Parathyroid adenoma (tissue), 2 donors: ENCODE measurements around the gene CYP4A11.
"Not testable (repeated sequence)": the region's sequence is repeated elsewhere in the genome, so short reads cannot be mapped to it uniquely, and the experiment has no call there.

Experiments used
- H2AFZ ChIP-seq: fragments of 300-600 bp; sonication (generic); one replicate; pipeline ENCODE4 v1.7.0; 2017; ENCODE audit warnings: antibody characterized with exemption, mild to moderate bottlenecking
- H3K27ac ChIP-seq: fragments of 300-600 bp; sonication (generic); one replicate; pipeline ENCODE4 v1.7.0; 2017
- H3K27me3 ChIP-seq: fragments of 300-600 bp; sonication (generic); one replicate; pipeline ENCODE4 v1.7.0; 2017; ENCODE audit warnings: low read length; ENCODE audit not compliant: control insufficient read depth, insufficient read depth
- H3K36me3 ChIP-seq: fragments of 300-600 bp; sonication (generic); one replicate; pipeline ENCODE4 v1.7.0; 2017; ENCODE audit warnings: low read length; ENCODE audit not compliant: control insufficient read depth, insufficient read depth
- H3K4me1 ChIP-seq: fragments of 300-600 bp; sonication (generic); one replicate; pipeline ENCODE4 v1.7.0; 2017; ENCODE audit warnings: control low read depth
- H3K4me2 ChIP-seq: fragments of 300-600 bp; sonication (generic); one replicate; pipeline ENCODE4 v1.7.0; 2017; ENCODE audit warnings: low read length
- H3K4me3 ChIP-seq: fragments of 300-600 bp; sonication (generic); one replicate; pipeline ENCODE4 v1.7.0; 2017; ENCODE audit warnings: low read depth, low read length
- H3K79me2 ChIP-seq: fragments of 300-600 bp; sonication (generic); one replicate; pipeline ENCODE4 v1.7.0; 2017; ENCODE audit warnings: control low read depth
- H3K9ac ChIP-seq: fragments of 300-600 bp; sonication (generic); one replicate; pipeline ENCODE4 v1.7.0; 2017; ENCODE audit warnings: mild to moderate bottlenecking
- H3K9me3 ChIP-seq: fragments of 300-600 bp; sonication (generic); one replicate; pipeline ENCODE4 v1.7.0; 2017; ENCODE audit warnings: low read length; ENCODE audit not compliant: control insufficient read depth
- TF ChIP-seq, protein P1 (sequence below): fragments of 300-600 bp; sonication (generic); IDR thresholded peaks from one replicate; pipeline ENCODE4 v1.7.0; 2017; ENCODE audit warnings: antibody characterized with exemption, mild to moderate bottlenecking
- donor health status: primary hyperparathyroidism.

The CYP4A11 gene

DNA sequence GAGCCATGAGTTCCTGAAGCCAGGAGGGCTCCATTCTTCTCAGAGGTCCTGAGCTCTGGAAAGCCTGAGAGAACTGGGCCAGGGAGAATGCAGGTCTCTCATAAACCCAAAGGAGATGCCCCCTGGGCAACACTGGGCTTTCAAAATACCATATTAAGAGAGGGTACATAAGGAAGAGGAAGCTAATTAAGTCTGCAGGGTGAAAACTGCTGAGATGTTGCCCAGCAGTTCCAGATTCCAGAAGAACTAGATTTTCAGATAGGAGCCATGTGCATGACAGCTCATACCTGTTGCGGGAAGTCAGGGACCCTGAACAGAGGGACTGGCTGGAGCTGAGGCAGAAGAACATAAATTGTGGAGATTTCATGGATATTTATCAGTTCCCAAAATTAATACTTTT lies 40.9 kb downstream of the CYP4A11 start:
- H3K27me3 ChIP-seq, result no peaks in the 10 kb centered on the region
- H3K4me1 ChIP-seq, result no peaks in the 10 kb centered on the region
- no peak overlapping the region for H3K4me3 ChIP-seq
- H3K9me3 ChIP-seq, result no peaks in the 10 kb centered on the region
- H3K9ac ChIP-seq, result no peak overlapping the region
- H3K4me2 ChIP-seq, result no peak overlapping the region
- no peaks in the 10 kb centered on the region for H3K79me2 ChIP-seq
- no peak overlapping the region for H3K27ac ChIP-seq
- no peaks in the 10 kb centered on the region for H3K36me3 ChIP-seq
- TF ChIP-seq, protein P1, sequence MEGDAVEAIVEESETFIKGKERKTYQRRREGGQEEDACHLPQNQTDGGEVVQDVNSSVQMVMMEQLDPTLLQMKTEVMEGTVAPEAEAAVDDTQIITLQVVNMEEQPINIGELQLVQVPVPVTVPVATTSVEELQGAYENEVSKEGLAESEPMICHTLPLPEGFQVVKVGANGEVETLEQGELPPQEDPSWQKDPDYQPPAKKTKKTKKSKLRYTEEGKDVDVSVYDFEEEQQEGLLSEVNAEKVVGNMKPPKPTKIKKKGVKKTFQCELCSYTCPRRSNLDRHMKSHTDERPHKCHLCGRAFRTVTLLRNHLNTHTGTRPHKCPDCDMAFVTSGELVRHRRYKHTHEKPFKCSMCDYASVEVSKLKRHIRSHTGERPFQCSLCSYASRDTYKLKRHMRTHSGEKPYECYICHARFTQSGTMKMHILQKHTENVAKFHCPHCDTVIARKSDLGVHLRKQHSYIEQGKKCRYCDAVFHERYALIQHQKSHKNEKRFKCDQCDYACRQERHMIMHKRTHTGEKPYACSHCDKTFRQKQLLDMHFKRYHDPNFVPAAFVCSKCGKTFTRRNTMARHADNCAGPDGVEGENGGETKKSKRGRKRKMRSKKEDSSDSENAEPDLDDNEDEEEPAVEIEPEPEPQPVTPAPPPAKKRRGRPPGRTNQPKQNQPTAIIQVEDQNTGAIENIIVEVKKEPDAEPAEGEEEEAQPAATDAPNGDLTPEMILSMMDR, result no peak
- H2AFZ ChIP-seq, result no peak overlapping the region

DNA sequence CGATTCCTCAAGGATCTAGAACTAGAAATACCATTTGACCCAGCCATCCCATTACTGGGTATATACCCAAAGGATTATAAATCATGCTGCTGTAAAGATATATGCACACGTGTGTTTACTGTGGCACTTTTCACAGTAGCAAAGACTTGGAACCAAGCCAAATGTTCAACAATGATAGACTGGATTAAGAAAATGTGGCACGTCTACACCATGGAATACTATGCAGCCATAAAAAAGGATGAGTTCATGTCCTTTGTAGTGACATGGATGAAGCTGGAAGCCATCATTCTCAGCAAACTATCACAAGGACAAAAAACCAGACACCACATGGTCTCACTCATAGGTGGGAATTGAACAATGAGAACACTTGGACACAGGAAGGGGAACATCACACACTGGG lies 59.6 kb downstream of the CYP4A11 start:
- H3K4me1 ChIP-seq, H3K4me2 ChIP-seq, H3K9ac ChIP-seq, H2AFZ ChIP-seq, H3K36me3 ChIP-seq, H3K27me3 ChIP-seq, H3K4me3 ChIP-seq, H3K79me2 ChIP-seq, H3K27ac ChIP-seq, H3K9me3 ChIP-seq: not testable (repeated sequence)
